Keratinocyte (primary cell): ENCODE results near the gene UMAD1. TPM values are rescaled to one million over a fixed set of nuclear protein-coding genes. Genes with fewer than 3 reads are reported as not detected.

ENCODE experiments used
- DNase-seq: peaks from one replicate; pipeline ENCODE4 v3.0.0-alpha.2; 2011; ENCODE audit warnings: low read depth, missing footprints, low spot score
- FAIRE-seq: peaks from 2 replicates; lab custom pipeline; 2011; peaks lifted over from hg19 to GRCh38; lab: Jason Lieb, UNC
- H2AFZ ChIP-seq: 2 replicates; pipeline ENCODE4 v1.6.0; 2012; ENCODE audit warnings: low read length, control low read depth, inconsistent platforms; ENCODE audit not compliant: control insufficient read depth
- H3K27ac ChIP-seq: 2 replicates; pipeline ENCODE4 v1.5.1; 2011; ENCODE audit warnings: low read length; ENCODE audit not compliant: control insufficient read depth, insufficient read depth
- H3K27me3 ChIP-seq: 3 replicates; pipeline ENCODE4 v1.6.0; 2011; ENCODE audit warnings: low read length; ENCODE audit not compliant: control insufficient read depth, insufficient read depth; ENCODE audit errors: extremely low read depth
- H3K36me3 ChIP-seq, 2 experiments: 2 replicates in 1 of 2; 3 replicates in 1 of 2; pipeline ENCODE4 v1.5.1; 2011; ENCODE audit warnings: low read length in 2 of 2, mild to moderate bottlenecking in 1 of 2; ENCODE audit not compliant: control insufficient read depth in 2 of 2, insufficient read depth in 2 of 2; ENCODE audit errors: extremely low read depth in 1 of 2
- H3K4me1 ChIP-seq: 3 replicates; pipeline ENCODE4 v1.5.1; 2011; ENCODE audit warnings: low read length; ENCODE audit not compliant: control insufficient read depth, insufficient read depth; ENCODE audit errors: extremely low read depth
- H3K4me2 ChIP-seq: 3 replicates; pipeline ENCODE4 v1.6.0; 2011; ENCODE audit warnings: low read depth, low read length; ENCODE audit not compliant: control insufficient read depth, insufficient read depth; ENCODE audit errors: extremely low read depth
- H3K4me3 ChIP-seq, 3 experiments: fragments of 200-600 bp in 1 of 3; sonication (generic) in 1 of 3; 2 replicates in 2 of 3; 3 replicates in 1 of 3; pipeline ENCODE4 v1.5.1; 2011 to 2016; ENCODE audit warnings: low read length in 3 of 3, mild to moderate bottlenecking in 3 of 3, control low read depth in 2 of 3, inconsistent platforms in 1 of 3, low read depth in 1 of 3, mixed read lengths in 1 of 3, mixed run types in 1 of 3, moderate library complexity in 1 of 3; ENCODE audit not compliant: control insufficient read depth in 2 of 3, insufficient read depth in 2 of 3; ENCODE audit errors: extremely low read depth in 1 of 3
- H3K79me2 ChIP-seq: 2 replicates; pipeline ENCODE4 v1.6.0; 2012; ENCODE audit warnings: low read length; ENCODE audit not compliant: control insufficient read depth, insufficient read depth
- H3K9ac ChIP-seq: 3 replicates; pipeline ENCODE4 v1.6.0; 2011; ENCODE audit warnings: low read length; ENCODE audit not compliant: control insufficient read depth, insufficient read depth; ENCODE audit errors: extremely low read depth
- H3K9me1 ChIP-seq: 3 replicates; pipeline ENCODE4 v1.6.0; 2011; ENCODE audit warnings: low read length; ENCODE audit not compliant: control insufficient read depth, insufficient read depth; ENCODE audit errors: extremely low read depth
- H3K9me3 ChIP-seq: 2 replicates; pipeline ENCODE4 v1.5.1; 2012; ENCODE audit warnings: low read depth, low read length; ENCODE audit not compliant: control insufficient read depth
- H4K20me1 ChIP-seq: 3 replicates; pipeline ENCODE4 v1.6.0; 2011; ENCODE audit warnings: low read length; ENCODE audit not compliant: control insufficient read depth, insufficient read depth; ENCODE audit errors: extremely low read depth
- EZH2 ChIP-seq: IDR thresholded peaks from one replicate; pipeline ENCODE4 v1.6.1; 2012; ENCODE audit warnings: inconsistent platforms, mild to moderate bottlenecking, low read length, moderate library complexity
- dilution Hi-C: fragments of 300-500 bp; cut with MboI; formaldehyde crosslinking; loops from one replicate; pipeline ENCODE4 v1.7.0; 2020; ENCODE audit warnings: low sequenced_read_pairs; ENCODE audit not compliant: extremely low pct_ligation_motif_present
- polyA plus RNA-seq, 5 experiments: library from polyadenylated mRNA; depleted of rRNA in 3 of 5; stranded (reverse) in 3 of 5; stranded (forward) in 1 of 5; unstranded in 1 of 5; fragments of >200 nt; gene quantifications; 1 replicate in 1 of 5; 2 replicates in 3 of 5; 3 replicates in 1 of 5; pipeline versions ENCODE4 v1.2.1 to v1.2.3, GENCODE V29; 2011 to 2012; ENCODE audit warnings: missing spikeins in 2 of 5, low read depth in 1 of 5, low replicate concordance in 1 of 5
- TF ChIP-seq, protein P1 (sequence below), 3 experiments: IDR thresholded peaks in 1 of 3; conservative IDR thresholded peaks in 1 of 3; optimal IDR thresholded peaks in 1 of 3; 2 replicates in 2 of 3; 3 replicates in 1 of 3; pipeline versions ENCODE3 to v1.5.1; 2011; ENCODE audit warnings: low read length in 3 of 3, mild to moderate bottlenecking in 3 of 3, moderate library complexity in 2 of 3, control low read depth in 1 of 3, inconsistent platforms in 1 of 3; ENCODE audit not compliant: insufficient read depth in 2 of 3; ENCODE audit errors: extremely low read depth in 1 of 3

Gene UMAD1
- polyA plus RNA-seq, 1 donor (not counting 4 experiments of a cell fraction or from before 2014, with no cell fraction given), result 18.2 TPM

DNA sequence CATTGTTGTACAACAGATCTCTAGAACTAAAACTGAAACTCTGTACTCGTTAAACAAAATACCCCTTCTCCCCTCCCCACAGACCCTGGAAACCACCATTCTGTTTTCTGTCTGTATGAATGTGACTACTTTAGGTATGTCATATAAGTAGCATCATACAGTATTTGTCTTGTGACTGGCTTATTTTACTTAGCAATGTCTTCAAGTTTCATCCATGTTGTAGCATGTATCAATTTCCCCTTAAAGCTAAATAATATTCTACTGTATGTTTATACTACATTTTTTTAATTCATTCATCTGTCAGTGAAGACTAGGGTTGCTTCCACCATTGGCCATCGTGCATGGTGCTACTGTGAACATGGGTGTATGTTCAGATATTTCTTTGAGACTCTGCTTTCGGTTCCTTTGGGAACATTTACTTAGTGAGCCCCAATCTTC is 149.0 kb downstream of the UMAD1 start:
- Histone ChIP-seq H3K27ac (no peak overlapping the region), H3K27me3 (no peaks in the 10 kb centered on the region), H4K20me1 (no peaks in the 10 kb centered on the region), H3K79me2 (no peaks in the 10 kb centered on the region), H3K4me2 (no peak overlapping the region), H3K9me1 (no peaks in the 10 kb centered on the region), H3K4me3 (no peak overlapping the region), H3K4me1 (peaks cover 3% of the 10 kb centered on the region), H3K9me3 (no peaks in the 10 kb centered on the region), H3K36me3 (no peaks in the 10 kb centered on the region), H2AFZ (no peak overlapping the region), H3K9ac (no peak overlapping the region)
- dilution Hi-C loops, result no loop called here
- no peak for FAIRE-seq
- TF ChIP-seq, protein P1, sequence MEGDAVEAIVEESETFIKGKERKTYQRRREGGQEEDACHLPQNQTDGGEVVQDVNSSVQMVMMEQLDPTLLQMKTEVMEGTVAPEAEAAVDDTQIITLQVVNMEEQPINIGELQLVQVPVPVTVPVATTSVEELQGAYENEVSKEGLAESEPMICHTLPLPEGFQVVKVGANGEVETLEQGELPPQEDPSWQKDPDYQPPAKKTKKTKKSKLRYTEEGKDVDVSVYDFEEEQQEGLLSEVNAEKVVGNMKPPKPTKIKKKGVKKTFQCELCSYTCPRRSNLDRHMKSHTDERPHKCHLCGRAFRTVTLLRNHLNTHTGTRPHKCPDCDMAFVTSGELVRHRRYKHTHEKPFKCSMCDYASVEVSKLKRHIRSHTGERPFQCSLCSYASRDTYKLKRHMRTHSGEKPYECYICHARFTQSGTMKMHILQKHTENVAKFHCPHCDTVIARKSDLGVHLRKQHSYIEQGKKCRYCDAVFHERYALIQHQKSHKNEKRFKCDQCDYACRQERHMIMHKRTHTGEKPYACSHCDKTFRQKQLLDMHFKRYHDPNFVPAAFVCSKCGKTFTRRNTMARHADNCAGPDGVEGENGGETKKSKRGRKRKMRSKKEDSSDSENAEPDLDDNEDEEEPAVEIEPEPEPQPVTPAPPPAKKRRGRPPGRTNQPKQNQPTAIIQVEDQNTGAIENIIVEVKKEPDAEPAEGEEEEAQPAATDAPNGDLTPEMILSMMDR (optimal IDR thresholded peaks at IDR 0.05 in 1 of 3, IDR thresholded peaks at IDR 0.05 in 1 of 3, conservative IDR thresholded peaks at IDR 0.05 in 1 of 3; ENCODE audit: extremely low read depth in 1 of 3, insufficient read depth in 2 of 3, low read length in 3 of 3), result no peak
- no peak for TF ChIP-seq EZH2
- no peak for DNase-seq

DNA sequence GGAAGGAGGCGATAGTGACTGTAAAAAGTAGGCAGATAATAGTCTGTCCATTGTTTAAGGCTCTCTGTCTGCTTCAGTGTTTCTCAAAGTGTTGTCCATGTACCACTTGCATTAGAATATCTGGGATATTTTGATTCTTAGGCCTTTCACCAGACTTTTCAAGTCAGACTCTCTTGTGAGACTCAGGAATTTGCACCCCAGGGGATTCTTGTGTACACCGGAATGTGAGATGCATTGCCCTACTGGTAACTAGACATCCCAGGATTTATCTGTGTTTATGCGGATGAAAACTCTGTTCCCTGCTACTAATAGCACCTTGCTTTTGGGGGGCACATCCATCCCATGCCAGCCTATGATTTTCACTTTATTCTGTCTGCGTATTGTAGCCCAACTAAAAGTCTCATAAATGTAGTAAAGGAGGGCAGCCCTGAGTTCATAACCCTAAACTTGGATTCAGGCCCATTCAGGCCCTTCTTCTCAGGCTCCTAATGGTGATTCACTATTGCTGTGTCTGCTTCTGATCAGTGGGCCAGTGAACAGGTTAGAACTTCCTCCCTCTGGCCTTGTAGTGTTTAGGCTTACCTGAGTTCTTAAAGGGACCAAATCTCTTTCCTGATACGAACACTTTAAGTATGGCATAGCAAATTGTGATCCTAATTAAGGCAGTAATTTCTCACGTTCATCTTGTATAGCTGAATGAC is 149.6 kb downstream of the UMAD1 start:
- Histone ChIP-seq H3K79me2 (no peaks in the 10 kb centered on the region), H3K4me3 (no peak overlapping the region), H2AFZ (no peak overlapping the region), H3K27ac (no peak overlapping the region), H3K9ac (no peak overlapping the region), H3K4me2 (no peak overlapping the region), H3K4me1 (peaks cover 3% of the 10 kb centered on the region), H3K27me3 (no peaks in the 10 kb centered on the region), H3K9me1 (no peaks in the 10 kb centered on the region), H3K36me3 (no peaks in the 10 kb centered on the region), H3K9me3 (no peaks in the 10 kb centered on the region), H4K20me1 (no peaks in the 10 kb centered on the region)
- dilution Hi-C loops, result no loop called here
- FAIRE-seq, result peak; percentile 46
- DNase-seq, result no peak
- TF ChIP-seq, protein P1 (optimal IDR thresholded peaks at IDR 0.05 in 1 of 3, IDR thresholded peaks at IDR 0.05 in 1 of 3, conservative IDR thresholded peaks at IDR 0.05 in 1 of 3; ENCODE audit: extremely low read depth in 1 of 3, insufficient read depth in 2 of 3, low read length in 3 of 3), result no peak
- TF ChIP-seq EZH2, result no peak
